Thyroid gland (tissue), 4 donors: ENCODE results near the gene PHLDB1.

Experiments used
- POLR2A ChIP-seq, 2 donors: fragments of 450-650 bp; IDR thresholded peaks; one replicate each; pipeline ENCODE4 v1.6.1; 2017; ENCODE audit warnings: antibody characterized with exemption in 2 of 2, mild to moderate bottlenecking in 2 of 2, moderate library complexity in 1 of 2
- TF ChIP-seq, protein P1 (sequence below), 6 experiments: fragments of 200-600 bp in 3 of 6; fragments of 450-650 bp in 3 of 6; sonication (generic) in 3 of 6; IDR thresholded peaks; one replicate each; pipeline ENCODE4 v1.5.1; 2016 to 2019; ENCODE audit warnings: antibody characterized with exemption in 6 of 6, mild to moderate bottlenecking in 2 of 6, inconsistent platforms in 1 of 6, moderate library complexity in 1 of 6

DNA sequence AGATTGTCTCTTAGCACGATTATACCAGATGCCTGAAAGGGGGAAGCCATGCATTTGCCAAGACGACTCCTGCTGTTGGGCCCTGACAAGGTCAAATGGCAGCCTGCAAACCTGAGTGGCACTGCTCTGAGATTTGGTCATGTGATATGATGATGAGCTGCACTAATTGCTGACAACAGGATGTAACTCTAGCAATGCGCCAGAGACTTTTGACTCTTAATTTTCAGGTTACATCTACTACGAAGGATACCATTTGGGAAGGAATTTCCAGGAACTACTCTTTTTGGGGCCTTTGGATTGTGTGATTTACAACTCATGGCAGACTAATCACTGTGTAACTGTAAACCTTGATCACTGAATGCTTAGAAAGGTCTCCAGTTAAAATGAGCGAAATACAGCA lies 59.0 kb downstream of the PHLDB1 start:
- TF ChIP-seq, protein P1, sequence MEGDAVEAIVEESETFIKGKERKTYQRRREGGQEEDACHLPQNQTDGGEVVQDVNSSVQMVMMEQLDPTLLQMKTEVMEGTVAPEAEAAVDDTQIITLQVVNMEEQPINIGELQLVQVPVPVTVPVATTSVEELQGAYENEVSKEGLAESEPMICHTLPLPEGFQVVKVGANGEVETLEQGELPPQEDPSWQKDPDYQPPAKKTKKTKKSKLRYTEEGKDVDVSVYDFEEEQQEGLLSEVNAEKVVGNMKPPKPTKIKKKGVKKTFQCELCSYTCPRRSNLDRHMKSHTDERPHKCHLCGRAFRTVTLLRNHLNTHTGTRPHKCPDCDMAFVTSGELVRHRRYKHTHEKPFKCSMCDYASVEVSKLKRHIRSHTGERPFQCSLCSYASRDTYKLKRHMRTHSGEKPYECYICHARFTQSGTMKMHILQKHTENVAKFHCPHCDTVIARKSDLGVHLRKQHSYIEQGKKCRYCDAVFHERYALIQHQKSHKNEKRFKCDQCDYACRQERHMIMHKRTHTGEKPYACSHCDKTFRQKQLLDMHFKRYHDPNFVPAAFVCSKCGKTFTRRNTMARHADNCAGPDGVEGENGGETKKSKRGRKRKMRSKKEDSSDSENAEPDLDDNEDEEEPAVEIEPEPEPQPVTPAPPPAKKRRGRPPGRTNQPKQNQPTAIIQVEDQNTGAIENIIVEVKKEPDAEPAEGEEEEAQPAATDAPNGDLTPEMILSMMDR (IDR thresholded peaks at IDR 0.05) = no peak
- TF ChIP-seq POLR2A (IDR thresholded peaks at IDR 0.05) = no peak
